LoVo (cell line): ENCODE data around the gene FAM13B.
"Not testable (repeated sequence)": the region's sequence is repeated elsewhere in the genome, so short reads cannot be mapped to it uniquely, and the experiment has no call there.

Experiments used
- DNase-seq: peaks from one replicate; pipeline ENCODE4 v3.0.0-alpha.2; 2016; ENCODE audit warnings: low spot score

The FAM13B gene

DNA sequence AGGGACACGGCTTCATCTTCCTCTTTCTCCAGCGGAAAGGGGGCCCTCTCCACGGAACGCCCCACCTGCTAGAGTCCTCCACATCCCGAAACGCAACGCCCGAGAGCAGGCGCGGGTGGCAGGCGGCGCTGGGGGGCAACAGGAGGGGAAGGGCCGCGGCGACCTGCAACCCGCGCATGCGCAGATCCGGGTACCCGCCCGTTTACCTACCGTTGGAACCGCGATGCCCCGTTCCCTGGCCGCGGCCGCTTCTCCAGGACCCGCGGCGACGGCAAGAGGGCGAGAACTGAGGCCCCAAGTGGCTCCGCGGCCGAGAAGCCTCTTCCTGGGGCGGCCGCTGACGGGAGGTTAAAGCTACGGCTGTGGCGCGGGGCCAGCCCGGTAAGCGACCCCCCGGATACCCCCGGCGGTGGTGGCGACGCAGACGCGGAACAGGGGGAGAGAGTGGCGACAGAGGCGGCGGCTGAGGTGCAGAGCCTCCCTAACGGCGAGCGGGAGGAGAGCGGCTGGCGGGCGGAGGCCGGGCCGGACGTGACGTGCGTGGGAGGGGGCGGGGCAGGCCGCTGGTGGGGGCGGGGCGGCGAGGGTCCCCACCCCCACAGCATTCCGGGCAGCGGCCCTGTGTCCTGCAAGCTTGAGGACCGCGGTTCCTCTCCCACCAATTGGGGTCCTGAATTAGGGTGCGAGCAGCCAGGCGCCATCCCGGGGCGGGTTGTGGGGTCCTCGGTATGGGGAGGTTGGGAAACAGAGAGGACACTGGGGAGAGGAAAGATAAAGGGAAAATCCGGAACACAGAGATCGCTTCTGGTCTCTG is at the start of gene FAM13B:
Gene FAM13B, minus strand, starts transcription at position 508 of the 814 bp plus-strand sequence. CDS start 13,968 bp downstream, outside the sequence.
- peak; percentile 88 for DNase-seq

DNA sequence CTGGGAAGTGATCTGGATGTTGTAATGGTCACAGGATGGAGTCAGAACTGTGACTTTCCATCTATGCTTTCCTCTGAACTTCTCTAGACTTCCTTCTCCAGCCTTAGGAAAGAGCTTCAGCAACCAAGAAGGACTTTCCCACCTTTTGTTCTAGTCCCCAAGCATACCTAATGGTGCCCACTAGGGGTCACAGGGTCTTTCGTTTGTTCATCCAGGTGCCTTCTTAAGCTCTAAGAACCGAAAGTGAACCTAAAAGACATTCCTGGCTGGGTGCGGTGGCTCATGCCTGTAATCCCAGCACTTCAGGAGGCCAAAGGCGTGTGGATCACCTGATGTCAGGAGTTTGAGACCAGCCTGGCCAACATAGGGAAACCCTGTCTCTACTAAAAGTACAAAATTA is 49.2 kb upstream of the FAM13B start:
- no peak for DNase-seq

DNA sequence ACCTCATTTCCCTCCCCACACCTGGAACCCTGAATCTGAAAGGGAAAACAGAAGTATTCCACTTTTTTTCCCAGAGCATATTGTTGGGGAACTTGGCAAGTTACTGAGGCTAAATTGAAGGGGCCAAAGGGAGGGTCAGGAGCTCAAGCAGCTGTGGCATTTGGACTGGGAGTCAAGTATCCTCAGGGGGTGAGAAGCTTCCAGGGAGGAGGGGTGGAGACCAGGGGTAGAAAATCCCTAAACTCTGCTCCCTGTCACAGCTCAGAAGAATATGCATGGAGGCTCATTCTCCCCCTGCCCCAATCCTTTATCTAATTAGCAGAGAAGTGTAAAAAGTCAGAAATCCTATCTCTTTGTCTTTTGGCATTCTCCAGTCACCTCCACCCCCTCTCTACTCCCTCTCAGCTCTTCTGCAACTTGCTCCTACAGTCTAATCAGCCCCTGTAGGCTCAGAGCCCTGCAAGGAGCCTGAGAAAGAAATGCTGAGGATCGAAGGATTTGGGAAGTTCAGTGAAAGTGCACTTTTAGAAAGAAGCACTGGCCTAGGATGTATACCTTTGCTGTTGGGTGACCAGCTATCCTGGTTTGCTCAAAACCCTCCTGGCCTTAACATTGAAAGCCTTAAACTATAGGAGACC is 45.2 kb upstream of the FAM13B start:
- no peak for DNase-seq

DNA sequence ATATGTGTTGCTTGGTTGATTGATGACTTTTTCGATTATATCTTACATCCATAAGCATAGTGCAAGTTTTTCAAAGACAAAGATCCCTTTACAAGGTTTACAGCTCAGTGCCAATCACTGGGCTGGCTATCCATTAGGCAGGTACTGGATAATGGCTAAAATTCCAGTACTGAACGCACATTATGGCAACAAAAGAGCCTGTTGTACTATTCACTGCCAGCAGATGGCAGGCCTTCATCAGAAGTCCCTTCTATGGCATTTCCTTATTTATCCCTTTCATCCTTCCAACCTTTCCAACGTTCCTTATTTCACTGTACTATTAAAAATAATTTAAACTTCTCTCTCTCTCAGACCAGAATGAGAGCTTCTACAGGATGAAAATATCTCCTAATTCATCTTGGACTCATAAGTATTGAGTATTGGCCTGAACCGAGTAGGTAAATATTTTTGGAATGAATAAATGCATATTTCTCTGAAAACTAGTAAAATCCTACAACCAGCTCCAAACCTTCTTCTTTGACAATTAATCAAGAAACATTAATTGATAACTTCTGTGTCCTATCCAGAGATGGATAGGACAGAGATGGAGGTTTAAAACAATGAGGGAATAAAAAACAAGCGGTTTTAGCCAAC is 44.3 kb upstream of the FAM13B start:
- DNase-seq, result peak; percentile 81

DNA sequence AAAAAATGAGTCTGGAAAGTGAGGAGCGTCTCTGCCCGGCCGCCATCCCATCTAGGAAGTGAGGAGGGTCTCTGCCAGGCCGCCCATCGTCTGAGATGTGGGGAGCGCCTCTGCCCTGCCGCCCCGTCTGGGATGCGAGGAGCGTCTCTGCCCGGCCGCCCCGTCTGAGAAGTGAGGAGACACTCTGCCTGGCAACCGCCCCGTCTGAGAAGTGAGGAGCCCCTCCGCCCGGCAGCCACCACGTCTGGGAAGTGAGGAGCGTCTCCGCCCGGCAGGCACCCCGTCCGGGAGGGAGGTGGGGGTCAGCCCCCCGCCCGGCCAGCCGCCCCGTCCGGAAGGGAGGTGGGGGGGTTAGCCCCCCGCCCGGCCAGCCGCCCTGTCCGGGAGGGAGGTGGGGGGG is 37.1 kb upstream of the FAM13B start:
- DNase-seq, result not testable (repeated sequence)

DNA sequence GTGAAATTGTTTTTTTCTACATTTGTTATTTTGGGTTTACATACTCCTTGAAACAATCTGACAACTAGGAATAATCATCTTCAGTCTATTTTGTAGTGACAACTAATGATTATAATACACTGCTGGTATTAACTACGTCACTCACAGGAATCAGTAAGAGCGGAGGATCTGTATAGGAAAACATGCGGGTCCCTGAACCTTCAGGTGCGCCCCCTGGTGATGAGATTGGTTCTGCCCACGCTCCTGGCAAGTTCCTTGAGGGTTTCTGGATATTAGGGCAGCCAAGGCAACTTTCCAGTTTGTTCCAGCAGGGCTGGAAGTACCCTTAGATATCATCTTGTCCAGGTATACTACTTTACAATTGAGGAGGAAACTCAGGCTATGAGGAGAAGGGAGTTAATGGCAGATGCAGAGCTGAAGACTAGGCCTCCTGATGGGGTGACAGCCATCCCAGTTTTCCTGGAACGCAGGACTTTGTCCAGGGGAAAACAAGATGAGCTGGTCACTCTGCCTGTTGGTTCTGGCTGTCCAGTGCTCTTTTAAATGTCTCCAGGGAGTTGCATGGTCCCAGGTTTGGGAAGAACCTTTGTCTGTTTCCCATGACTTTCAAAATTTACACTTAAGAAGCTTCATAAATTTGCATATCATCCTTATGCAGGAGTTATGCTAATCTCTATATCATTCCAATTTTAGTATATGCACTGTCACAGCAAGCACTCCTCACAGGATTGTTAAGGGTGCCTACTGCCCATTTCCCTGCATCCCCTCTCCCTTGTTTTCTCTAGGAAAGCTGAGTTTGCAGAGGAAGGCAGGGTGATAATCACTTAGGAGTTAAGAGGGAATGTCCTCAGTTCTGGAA is 36.1 kb upstream of the FAM13B start:
- DNase-seq, result peak; percentile 82

DNA sequence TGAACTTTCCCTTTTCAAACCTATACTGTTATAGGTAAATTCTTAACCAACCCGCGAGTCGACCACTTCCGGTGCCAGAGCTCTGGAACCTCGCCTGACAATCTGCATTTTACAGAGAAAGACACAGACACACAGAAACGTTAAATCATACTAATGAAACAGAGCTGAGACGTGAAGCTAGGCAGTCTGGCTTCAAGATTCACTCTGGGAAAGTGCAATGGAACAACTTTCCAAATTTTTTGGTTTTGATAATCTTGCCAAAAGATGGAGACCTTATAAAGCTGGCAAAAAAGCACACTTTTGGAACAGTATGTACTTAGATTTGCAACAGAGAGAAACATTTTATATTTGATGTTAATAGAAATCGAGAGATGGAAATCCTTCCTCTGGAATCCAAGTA is 35.1 kb upstream of the FAM13B start:
- DNase-seq, result no peak

DNA sequence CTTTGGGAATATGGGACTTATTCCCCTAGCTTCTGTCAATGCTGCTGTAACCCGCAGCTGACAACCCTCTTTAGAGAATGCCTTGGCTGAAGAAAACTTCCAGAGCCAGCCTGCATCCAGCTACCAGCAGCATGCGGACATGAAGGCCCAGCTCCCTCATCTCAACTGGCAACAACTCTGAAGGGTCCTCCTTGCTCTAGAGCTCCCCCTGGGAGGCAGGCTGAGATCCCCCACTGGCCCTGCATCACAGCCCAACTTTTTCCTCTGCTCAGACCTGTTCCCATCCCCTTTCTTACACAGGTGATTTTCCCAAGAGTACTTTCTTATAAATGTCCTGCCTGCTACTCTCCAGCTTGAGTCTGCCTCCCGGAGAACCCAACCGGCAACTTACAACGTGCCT is 32.2 kb upstream of the FAM13B start:
- no peak for DNase-seq

DNA sequence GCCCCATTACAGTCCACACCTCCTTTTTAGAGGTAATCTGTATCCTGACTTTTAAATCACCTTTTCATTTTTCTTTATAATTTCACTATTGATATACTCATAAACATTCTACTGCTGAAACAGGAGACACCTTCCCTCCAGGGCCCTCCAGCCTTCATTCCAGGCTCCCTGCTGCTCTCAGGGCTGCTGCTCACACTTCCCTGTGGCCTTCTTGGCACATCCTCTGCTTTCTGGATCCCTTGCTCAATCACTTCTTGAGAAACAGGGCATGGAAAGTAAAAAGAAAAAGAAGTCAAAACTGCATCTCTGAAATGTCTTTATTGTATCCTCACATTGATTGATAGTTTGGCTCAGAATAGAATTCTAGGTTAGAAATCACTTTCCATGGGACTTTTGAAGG is 31.6 kb upstream of the FAM13B start:
- DNase-seq, result no peak

DNA sequence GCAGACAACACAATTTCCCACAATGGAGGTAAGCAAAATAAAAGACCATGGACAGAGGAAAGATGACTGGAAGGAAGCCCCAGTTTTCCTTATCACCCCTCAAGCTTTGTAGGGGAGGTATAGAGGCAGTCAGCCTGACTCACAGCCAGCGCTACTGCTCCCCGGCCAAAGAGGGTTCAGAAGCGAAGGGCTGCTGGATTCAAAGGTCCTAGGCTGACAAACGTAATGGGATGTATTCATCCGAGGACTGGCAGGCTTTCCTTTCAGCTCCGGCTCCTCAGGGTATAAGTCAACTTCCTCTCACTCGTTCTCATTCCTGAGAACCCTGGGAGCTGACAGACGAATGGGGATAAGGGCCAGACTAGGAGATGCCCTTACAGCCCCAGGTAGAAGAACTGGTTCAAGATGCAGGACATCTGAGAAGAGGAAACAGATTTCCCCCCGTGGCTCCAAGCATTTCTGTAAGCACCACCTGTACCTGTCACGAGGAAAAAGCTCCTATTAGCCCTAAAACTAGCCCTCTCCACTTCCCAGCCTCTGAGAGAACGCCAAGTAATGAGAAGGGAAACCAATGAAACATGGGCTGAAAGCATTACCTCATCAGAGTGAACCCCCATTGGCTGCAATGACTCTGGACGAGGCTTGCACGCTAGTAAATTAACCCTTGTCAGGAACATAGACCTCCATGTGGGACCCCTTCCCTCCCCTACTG is 22.1 kb upstream of the FAM13B start:
- no peak for DNase-seq

DNA sequence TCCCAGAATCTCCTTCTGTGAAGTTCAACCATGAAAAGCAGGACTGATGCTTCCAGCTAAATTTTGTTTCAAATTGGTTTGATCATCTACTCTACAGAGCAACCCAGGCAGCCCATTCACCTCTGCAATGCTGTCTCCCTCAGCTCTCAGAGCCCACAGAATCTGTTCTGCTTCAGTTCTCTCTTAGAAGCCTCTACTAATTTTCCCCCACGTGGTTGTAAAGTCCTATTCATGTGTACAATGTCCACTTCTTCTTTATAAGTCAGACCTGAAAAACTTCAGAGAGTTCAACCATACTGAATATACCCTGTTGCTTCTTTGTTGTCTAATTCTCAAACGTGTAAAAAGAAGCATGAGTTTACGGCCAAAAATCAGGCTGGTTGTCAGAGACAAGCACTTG is 21.3 kb upstream of the FAM13B start:
- no peak for DNase-seq

DNA sequence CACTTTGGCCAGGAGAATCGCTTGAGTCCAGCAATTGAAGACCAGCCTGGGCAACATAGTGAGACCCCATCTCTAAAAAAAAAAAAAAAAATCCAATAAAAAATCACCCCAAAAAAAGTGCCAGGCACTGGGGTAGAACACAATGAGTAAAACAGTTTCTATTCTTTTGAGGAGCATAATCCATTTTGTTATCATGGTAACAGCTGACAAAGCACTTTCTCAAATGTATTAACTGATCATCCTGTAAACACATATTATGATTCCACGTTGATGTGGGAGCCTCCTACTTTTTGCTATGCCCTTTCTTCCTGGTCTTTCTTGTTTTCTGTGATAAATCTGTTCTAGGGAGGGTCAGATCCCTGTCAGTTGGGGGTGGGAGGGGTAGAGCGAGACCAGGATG is 20.7 kb upstream of the FAM13B start:
- DNase-seq, result no peak

DNA sequence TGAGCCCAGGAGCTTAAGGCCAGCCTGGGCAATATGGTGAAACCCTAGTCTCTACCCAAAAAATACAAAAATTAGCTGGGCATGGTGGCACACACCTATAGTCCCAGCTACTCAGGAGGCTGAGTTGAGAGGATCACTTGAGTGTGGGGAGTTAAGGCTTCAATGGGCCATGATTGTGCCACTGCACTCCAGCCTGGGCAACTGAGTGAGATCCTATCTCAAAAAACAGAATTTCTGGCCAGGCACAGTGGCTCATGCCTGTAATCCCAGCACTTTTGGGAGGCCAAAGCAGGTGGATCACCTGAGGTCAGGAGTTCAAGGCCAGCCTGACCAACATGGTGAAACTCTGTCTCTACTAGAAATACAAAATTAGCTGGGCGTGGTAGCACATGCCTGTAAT is 19.8 kb upstream of the FAM13B start:
- not testable (repeated sequence) for DNase-seq

DNA sequence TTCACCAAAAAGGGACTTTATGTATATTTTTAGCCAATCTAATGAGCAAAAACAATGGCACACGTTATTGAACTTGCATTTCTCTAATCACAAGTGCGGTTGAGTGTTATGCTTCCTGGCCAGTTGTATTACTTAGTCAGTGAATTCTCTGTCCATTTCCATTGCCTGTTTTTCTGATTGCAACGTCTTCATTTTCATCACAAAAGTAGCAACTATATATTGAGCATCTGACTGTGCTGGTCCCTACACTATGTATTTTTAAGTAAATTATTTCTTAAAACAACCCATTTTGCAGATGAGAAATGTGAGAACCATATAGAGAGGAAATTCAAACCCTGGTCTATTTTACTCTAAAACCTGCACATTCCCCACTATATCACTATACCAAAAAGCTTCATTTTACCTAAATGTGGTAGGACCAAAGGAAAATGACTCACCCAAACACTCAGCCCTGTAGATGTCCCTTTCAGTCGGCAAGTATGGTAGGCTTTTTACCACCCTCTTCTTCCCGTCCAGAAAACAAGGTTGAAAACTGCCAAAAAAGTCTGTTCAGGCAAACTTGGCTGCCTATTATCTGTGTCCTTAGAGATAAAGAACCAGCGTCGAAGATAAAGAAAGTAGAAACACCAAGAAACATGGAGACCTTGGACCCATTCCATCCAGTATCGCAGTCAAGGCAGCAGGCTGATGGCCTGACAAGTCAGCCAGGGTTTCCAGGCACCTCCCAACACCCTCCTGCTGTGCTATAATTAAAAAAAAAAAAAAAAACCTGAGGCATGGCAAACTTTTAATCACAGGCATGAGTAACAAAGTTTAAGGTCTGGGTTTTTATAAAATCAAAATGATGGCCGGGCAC is 18.8 kb upstream of the FAM13B start:
- no peak for DNase-seq

DNA sequence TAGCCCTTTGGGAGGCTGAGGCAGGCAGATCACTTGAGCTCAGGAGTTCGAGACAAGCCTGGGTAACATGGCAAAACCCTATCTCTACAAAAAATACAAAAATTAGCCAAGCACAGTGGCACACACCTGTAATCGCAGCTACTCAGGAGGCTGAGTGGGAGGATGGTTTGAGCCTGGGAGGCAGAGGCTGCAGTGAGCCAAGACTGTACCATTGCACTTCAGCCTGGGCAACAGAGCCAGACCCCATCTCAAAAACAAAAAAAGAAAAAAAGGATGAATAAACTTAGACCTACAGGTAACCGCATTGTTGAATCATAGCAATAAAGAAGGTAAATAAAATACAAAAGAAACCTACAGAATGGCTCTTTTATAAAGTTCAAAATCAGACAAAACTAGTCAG is 12.4 kb upstream of the FAM13B start:
- DNase-seq, result not testable (repeated sequence)

DNA sequence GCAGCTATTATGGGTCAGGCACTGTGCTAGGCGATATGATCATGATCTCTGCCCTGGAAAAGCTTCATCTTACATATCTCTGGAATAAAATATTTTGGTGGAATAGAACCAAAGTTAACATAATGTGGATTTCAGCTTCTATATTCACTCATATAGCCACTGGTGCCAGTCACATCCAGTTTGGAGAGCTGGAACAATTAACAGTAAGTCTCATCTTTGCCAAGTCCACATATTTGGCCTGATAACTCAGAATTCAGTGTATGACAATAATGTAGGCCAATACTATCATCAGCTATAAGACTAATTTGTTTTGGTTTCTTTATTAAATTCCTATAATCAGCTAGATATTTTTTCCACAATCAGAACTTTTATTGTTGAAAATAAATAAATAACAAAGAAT is 5.9 kb upstream of the FAM13B start:
- no peak for DNase-seq

DNA sequence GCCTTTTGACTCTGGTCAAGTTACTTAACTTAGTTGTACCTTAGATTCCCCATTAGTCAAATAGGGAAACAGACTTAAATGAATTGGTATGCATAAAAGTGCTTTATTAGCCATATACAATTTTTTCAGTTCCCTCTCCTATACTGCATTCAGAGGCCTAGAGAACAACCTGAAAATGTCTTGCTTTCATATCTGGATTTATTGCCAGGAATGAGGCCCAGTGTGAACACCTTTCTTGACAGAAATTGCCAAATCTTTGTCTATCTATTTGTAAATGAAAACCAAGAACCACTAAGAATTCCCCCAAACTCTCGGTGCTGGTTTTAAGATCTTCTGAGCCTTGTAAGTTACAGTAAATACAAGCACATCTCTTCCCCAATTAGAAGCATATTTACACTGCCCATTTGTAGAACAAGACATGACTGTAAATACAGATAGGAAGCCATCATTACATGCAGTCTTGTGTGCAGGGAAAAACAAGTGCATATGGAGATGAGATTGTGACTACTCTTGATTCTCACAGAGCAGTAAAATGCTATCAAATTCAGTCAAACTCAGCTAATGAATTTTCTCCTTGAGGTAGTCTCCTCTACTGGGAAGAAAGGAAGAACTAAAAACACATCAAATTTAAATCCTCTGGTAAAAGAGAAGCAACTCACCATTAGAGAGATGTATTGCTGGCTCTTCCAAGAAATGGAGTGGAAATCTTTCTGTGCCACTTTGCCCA is 5.2 kb upstream of the FAM13B start:
- no peak for DNase-seq

DNA sequence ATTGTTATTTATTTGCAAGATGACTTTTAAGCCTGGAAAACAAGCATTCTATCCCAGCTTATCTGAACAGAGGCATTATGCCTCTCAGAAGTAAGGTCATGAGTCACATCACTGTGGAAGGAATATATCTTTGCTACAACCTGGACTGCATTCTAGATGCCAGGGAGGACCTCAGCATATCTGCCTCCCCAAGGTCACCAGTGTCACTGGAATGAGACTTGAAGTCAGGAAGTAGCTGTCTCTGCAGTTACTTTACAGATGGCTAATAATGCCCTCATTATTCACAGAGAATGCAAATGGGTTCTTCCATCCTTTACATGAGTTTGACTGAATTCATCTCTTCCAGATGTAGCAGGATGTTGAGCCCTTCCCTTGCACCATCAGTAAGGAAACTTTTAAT is 4.4 kb upstream of the FAM13B start:
- DNase-seq, result no peak

DNA sequence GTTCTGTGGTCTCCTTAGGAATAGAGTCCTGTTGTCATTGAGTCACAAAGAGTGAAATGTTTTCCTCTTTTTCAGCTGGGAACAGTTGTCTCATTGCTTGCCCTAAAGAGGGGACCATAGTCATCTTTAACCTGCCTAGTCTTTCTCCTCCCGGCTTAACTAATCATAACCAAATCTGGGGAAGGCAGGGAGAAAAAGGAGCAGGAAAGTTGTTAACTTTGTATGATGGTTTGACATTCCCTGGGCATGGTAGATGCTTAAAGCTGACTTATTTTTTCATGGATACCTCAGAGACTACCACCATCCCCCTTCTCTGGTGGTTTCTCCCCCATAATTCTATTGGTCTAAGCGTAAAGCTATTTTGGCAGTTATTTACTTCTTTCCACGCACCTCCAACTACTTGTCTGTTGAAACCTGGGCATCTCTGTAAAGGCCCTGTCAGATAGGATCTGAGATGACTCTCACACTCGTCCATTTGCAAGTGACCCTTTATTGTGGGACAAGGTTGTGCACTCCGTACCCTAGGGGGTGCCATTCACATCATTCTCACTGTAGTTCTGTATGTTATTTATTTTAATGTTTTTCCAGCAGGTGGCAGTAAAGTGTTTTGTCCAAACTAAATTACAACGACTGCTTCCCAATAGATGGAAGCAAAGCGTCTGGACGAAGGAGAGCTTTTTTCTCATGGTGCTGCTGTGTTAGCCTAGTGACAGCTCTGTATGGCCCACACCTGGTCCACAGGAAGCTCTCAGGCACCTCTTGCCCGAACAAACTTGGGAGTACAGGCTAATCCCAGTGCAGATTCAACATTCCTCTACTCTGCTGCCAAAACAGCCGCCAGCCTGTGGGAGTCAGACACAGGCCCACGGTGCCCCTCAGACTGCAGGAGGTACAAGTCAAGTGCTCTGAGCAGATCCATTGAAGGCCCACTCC is 3.0 kb upstream of the FAM13B start:
- DNase-seq, result peak; percentile 96
